ENCODE results near the gene PTGDR2. TPM values are rescaled to one million over a fixed set of nuclear protein-coding genes. Genes with fewer than 3 reads are reported as not detected.
A peak's percentile ranks its signal among the peaks of the same experiment; 100 is the strongest.

The PTGDR2 gene
- total and polyA plus RNA-seq, 9 of the 15 experiments (the other 6 are each of a cell fraction or from before 2014, with no cell fraction given), result 0.51 to 2.6 (median 1.6) TPM

- TF ChIP-seq REST (IDR thresholded peaks at IDR 0.05; ENCODE audit: borderline replicate concordance), result peak; percentile 93
- no peak for TF ChIP-seq REST (CRISPR knock-in tag; IDR thresholded peaks at IDR 0.05; ENCODE audit: low read depth)
- no peak for TF ChIP-seq NFRKB (IDR thresholded peaks at IDR 0.05; ENCODE audit: low read depth)
- peak in 1 of 2 experiments; percentile 43; a peak in 1 of 4 replicates for TF ChIP-seq TEAD1 (CRISPR knock-in tag; IDR thresholded peaks at IDR 0.05)
- TF ChIP-seq CC2D1A (IDR thresholded peaks at IDR 0.05), result peak; percentile 82
- TF ChIP-seq ARID2 (IDR thresholded peaks at IDR 0.05), result peak; percentile 92
- TF ChIP-seq JUND (IDR thresholded peaks at IDR 0.05; ENCODE audit: borderline replicate concordance, low read depth, low read length), result no peak
- TF ChIP-seq JUND (tag; IDR thresholded peaks at IDR 0.05; ENCODE audit: borderline replicate concordance, low read depth, low read length), result peak; percentile 42; the same call in 1 of the 3 replicates
- peak; percentile 91 to 95 (median 94) for TF ChIP-seq CTCF (IDR thresholded peaks at IDR 0.05 in 2 of 3, conservative IDR thresholded peaks at IDR 0.05 in 1 of 3; ENCODE audit: insufficient read depth in 2 of 3, low read depth in 1 of 3, low read length in 3 of 3)
- TF ChIP-seq RAD21 (CRISPR knock-in tag; conservative IDR thresholded peaks at IDR 0.05 in 1 of 2, IDR thresholded peaks at IDR 0.05 in 1 of 2), result peak; percentile 97 to 99
- 0 out of 2 replicates have a peak, but pooled peaks have one; percentile 21 for TF ChIP-seq USF1 (CRISPR knock-in tag; IDR thresholded peaks at IDR 0.05)
- TF ChIP-seq HINFP (tag; conservative IDR thresholded peaks at IDR 0.05; ENCODE audit: low read depth), result no peak
- TF ChIP-seq CREM (IDR thresholded peaks at IDR 0.05; ENCODE audit: low read depth), result 0 out of 2 replicates have a peak, but pooled peaks have one; percentile 28
- peak; percentile 93 for TF ChIP-seq DEAF1 (CRISPR knock-in tag; IDR thresholded peaks at IDR 0.05)
Measured at GRCh38 chr11:60831143-60831500, 24.6 kb downstream of the PTGDR2 start (continued).

Measured in K562 (cell line).